WTC11 (cell line): ENCODE data around the gene PTPRT.

ENCODE experiments used
- FOXP1 ChIP-seq: sonication (generic); formaldehyde crosslinking; IDR thresholded peaks from 2 replicates; pipeline ENCODE4 v1.8.0; 2022; ENCODE audit warnings: missing genetic modification reagents, mild to moderate bottlenecking, moderate library complexity, borderline replicate concordance
- TF ChIP-seq, protein P1 (sequence below): sonication (generic); formaldehyde crosslinking; IDR thresholded peaks from 2 replicates; pipeline ENCODE4 v1.8.0; 2022; ENCODE audit warnings: mild to moderate bottlenecking, missing genetic modification reagents
- TF ChIP-seq, protein P2 (sequence below): fragments of 200-600 bp; IDR thresholded peaks from 2 replicates; pipeline ENCODE4 v1.8.0; 2022; ENCODE audit warnings: antibody characterized with exemption

DNA sequence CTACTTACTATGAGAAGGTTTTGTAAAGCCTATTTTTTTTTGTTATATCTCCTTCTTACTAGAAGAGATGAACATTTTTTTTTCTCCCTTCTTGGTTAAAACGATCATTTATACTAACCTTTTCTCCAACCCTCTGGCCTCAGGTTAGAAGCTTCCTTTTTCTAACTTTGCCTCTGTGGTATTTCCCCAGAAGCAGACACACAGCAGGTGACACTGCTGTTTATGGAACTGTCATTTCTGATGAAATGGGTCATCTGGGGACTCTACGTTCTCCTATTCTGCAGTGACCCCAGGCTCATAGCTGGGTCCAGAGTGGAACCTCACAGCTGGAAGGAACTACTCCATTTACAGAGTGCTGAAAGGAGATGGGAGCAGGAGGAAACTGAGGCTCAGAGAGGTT lies 825.3 kb downstream of the PTPRT start:
- TF ChIP-seq, protein P1, sequence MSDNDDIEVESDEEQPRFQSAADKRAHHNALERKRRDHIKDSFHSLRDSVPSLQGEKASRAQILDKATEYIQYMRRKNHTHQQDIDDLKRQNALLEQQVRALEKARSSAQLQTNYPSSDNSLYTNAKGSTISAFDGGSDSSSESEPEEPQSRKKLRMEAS (CRISPR knock-in tag), result no peak
- TF ChIP-seq, protein P2, sequence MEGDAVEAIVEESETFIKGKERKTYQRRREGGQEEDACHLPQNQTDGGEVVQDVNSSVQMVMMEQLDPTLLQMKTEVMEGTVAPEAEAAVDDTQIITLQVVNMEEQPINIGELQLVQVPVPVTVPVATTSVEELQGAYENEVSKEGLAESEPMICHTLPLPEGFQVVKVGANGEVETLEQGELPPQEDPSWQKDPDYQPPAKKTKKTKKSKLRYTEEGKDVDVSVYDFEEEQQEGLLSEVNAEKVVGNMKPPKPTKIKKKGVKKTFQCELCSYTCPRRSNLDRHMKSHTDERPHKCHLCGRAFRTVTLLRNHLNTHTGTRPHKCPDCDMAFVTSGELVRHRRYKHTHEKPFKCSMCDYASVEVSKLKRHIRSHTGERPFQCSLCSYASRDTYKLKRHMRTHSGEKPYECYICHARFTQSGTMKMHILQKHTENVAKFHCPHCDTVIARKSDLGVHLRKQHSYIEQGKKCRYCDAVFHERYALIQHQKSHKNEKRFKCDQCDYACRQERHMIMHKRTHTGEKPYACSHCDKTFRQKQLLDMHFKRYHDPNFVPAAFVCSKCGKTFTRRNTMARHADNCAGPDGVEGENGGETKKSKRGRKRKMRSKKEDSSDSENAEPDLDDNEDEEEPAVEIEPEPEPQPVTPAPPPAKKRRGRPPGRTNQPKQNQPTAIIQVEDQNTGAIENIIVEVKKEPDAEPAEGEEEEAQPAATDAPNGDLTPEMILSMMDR, result no peak
- TF ChIP-seq FOXP1 (CRISPR knock-in tag), result no peak
